Heart right ventricle (tissue), 16 donors: ENCODE results near the gene CNIH3. TPM values are rescaled to one million over a fixed set of nuclear protein-coding genes. Genes with fewer than 3 reads are reported as not detected.

Experiments used
- ATAC-seq, 8 donors: fragments of 200-7000 bp; cut with Tn5 transposase; one replicate each; pipeline ENCODE4 v1.9.1; 2020; ENCODE audit warnings: mild to moderate bottlenecking in 8 of 8, moderate library complexity in 8 of 8, moderate number of reproducible peaks in 1 of 8
- DNase-seq, 2 donors: peaks; one replicate each; pipeline ENCODE4 v3.0.0-alpha.2; 2020
- H3K27ac ChIP-seq, 10 donors: fragments of 200-600 bp; sonication (generic) in 2 of 10; one replicate each; pipeline versions ENCODE4 v1.5.0 to v1.8.0; 2020 to 2022; ENCODE audit warnings: mild to moderate bottlenecking in 3 of 10
- H3K27me3 ChIP-seq, 7 donors: fragments of 200-600 bp; one replicate each; pipeline ENCODE4 v1.8.0; 2021 to 2022; ENCODE audit warnings: mild to moderate bottlenecking in 2 of 7
- H3K36me3 ChIP-seq, 9 donors: fragments of 200-600 bp; sonication (generic) in 1 of 9; one replicate each; pipeline versions ENCODE4 v1.5.0 to v1.8.0; 2020 to 2022; ENCODE audit warnings: mild to moderate bottlenecking in 2 of 9
- H3K4me1 ChIP-seq, 9 donors: fragments of 200-600 bp; sonication (generic) in 1 of 9; one replicate each; pipeline versions ENCODE4 v1.5.0 to v1.8.0; 2020 to 2022; ENCODE audit warnings: mild to moderate bottlenecking in 4 of 9
- H3K4me3 ChIP-seq, 10 donors: fragments of 200-600 bp; sonication (generic) in 2 of 10; one replicate each; pipeline versions ENCODE4 v1.5.0 to v1.8.0; 2020 to 2022; ENCODE audit warnings: mild to moderate bottlenecking in 7 of 10, moderate library complexity in 2 of 10
- H3K9me3 ChIP-seq, 11 donors: fragments of 200-600 bp in 10 of 11; sonication (generic) in 2 of 11; one replicate each; pipeline versions ENCODE4 v1.5.0 to v1.8.0; 2013 to 2022; ENCODE audit warnings: mild to moderate bottlenecking in 2 of 11, control low read depth in 1 of 11, moderate library complexity in 1 of 11
- CTCF ChIP-seq, 9 donors: fragments of 200-600 bp; sonication (generic) in 2 of 9; IDR thresholded peaks; one replicate each; pipeline versions ENCODE4 v1.5.0 to v1.8.0; 2021 to 2022; ENCODE audit warnings: antibody characterized with exemption in 9 of 9, mild to moderate bottlenecking in 5 of 9, moderate library complexity in 1 of 9
- WGBS, 2 donors: extraction: QIAGEN DNeasy Blood & Tissue Kit; methylation state at CpG; one replicate each; pipeline ENCODE4 v1.1.7; 2013; ENCODE audit warnings: inconsistent platforms in 1 of 2; 5-methylcytosine and 5-hydroxymethylcytosine counted together
- intact Hi-C, 10 donors: fragments of 100-400 bp; cut with DNase I; formaldehyde crosslinking; loops; one replicate each; pipeline versions ENCODE4 v1.11.1 to v1.14.2; 2022
- polyA plus RNA-seq, 2 donors: library from polyadenylated mRNA; stranded (reverse); fragments of 200-250 nt; gene quantifications; one replicate each; pipeline ENCODE4 v1.2.3, GENCODE V29; 2013
- total RNA-seq, 10 donors: library from RNA; stranded (reverse); fragmentation: NEBNext Ultra II Directional in 3 of 10; extraction: Animal tissue kit (Norgen Biotek cat#: 25700) in 3 of 10; gene quantifications; one replicate each; pipeline versions ENCODE4 v1.2.1 to v1.2.4, GENCODE V29; 2021 to 2023
- donor health status: Arrhythmogenic right ventricular cardiomyopathy.
- donor health status: ischemic (EF 13 %, LVEDD 7.1; RV severe dilation, severe dysfunction).
- donor health status: healthy with polysubstance abuse.
- donor health status: DM: no; HTN: yes; CAD: no.
- donor health status: DM: no; HTN: no; CAD: no.
- donor health status: ischemic (EF 25% LVEDD 6.9; RV normal size, moderate dysfunction).
- donor health status: ischemic (EF 25% LVEDD 5.7; RV mildly dilated, moderate dysfunction).
- donor health status: healthy.
- donor health status: DM: yes; HTN: yes; CAD: no.
- donor health status: Ischemic cardiomyopathy.
- donor health status: ischemic (EF 35%, LVEDD 5.7; RV mildly dilated, moderate dysfunction).
- donor health status: nonischemic (EF 11% LVEDD 7.7; RV severe dilation, severe dysfunction).
- donor health status: DM: yes; HTN: yes; CAD: no.
- donor health status: PGD.
- donor health status: ischemic (EF 29% LVEDD 5.4; RV normal size, mild dysfunction).
- donor health status: nonischemic (EF 23%, LVEDD 6.1; RV moderate dilation, normal function).

CNIH3 gene
- total and polyA plus RNA-seq, 12 donors = 0.28 to 1.8 (median 0.83) TPM

- H3K4me3 ChIP-seq = no peak overlapping the region
- 75 to 85% methylated on average over 6 of the region's 6 CpGs for WGBS, 2 donors
- intact Hi-C loops = no loop called here
- no peaks in the 10 kb centered on the region for H3K9me3 ChIP-seq
- no peak for DNase-seq
- peaks cover 0 to 18% (median 2%) of the 10 kb centered on the region in 9 donors for H3K4me1 ChIP-seq
- TF ChIP-seq CTCF (IDR thresholded peaks at IDR 0.05) = no peak
- peak overlapping the region in 1 of 10 donors; percentile 62 for H3K27ac ChIP-seq
- H3K27me3 ChIP-seq = no peaks in the 10 kb centered on the region
- no peak for ATAC-seq
- H3K36me3 ChIP-seq = no peaks in the 10 kb centered on the region
These were observed 111.5 kb downstream of the CNIH3 start for GRCh38 chr1:224727351-224728289.

- Histone ChIP-seq H3K4me3 (no peak overlapping the region), H3K36me3 (no peaks in the 10 kb centered on the region), H3K27ac (no peak overlapping the region), H3K9me3 (no peaks in the 10 kb centered on the region), H3K27me3 (no peaks in the 10 kb centered on the region), H3K4me1 (peaks cover 4 to 33% (median 15%) of the 10 kb centered on the region in 9 donors)
- ATAC-seq (no peak), DNase-seq (no peak)
- TF ChIP-seq CTCF (IDR thresholded peaks at IDR 0.05) = no peak
- 66 to 75% methylated on average over 1 of the region's 1 CpG for WGBS, 2 donors
- intact Hi-C loops = no loop called here
These were observed 114.4 kb downstream of the CNIH3 start for GRCh38 chr1:224730540-224730939.

GRCh38 chr1:224730965-224731364 lies 114.8 kb downstream of the CNIH3 start:
- no peaks in the 10 kb centered on the region for H3K27me3 ChIP-seq
- no peak overlapping the region for H3K27ac ChIP-seq
- TF ChIP-seq CTCF (IDR thresholded peaks at IDR 0.05) = no peak
- peaks cover 4 to 33% (median 15%) of the 10 kb centered on the region in 9 donors for H3K4me1 ChIP-seq
- no peak overlapping the region for H3K4me3 ChIP-seq
- intact Hi-C loops = no loop called here
- no peak for DNase-seq
- H3K9me3 ChIP-seq = no peaks in the 10 kb centered on the region
- no peak for ATAC-seq
- H3K36me3 ChIP-seq = no peaks in the 10 kb centered on the region

GRCh38 chr1:224731633-224732032 lies 115.5 kb downstream of the CNIH3 start:
- intact Hi-C loops = no loop called here
- no peak for DNase-seq
- H3K4me3 ChIP-seq = no peak overlapping the region
- ATAC-seq = no peak
- peaks cover 4 to 28% (median 17%) of the 10 kb centered on the region in 9 donors for H3K4me1 ChIP-seq
- H3K9me3 ChIP-seq = no peaks in the 10 kb centered on the region
- WGBS, 2 donors = 61 to 64% methylated on average over 3 of the region's 3 CpGs
- H3K36me3 ChIP-seq = no peaks in the 10 kb centered on the region
- H3K27me3 ChIP-seq = no peaks in the 10 kb centered on the region
- H3K27ac ChIP-seq = no peak overlapping the region
- TF ChIP-seq CTCF (IDR thresholded peaks at IDR 0.05) = no peak
